Prostate gland (tissue), 2 donors: ENCODE data around the gene PDE4D. TPM values are rescaled to one million over a fixed set of nuclear protein-coding genes. Genes with fewer than 3 reads are reported as not detected.

Source experiments
- DNase-seq: peaks from one replicate; pipeline ENCODE4 v3.0.0-alpha.2; 2019; ENCODE audit warnings: low spot score
- H3K27ac ChIP-seq, 2 donors: fragments of 200-600 bp; sonication (generic); 2 replicates each; pipeline ENCODE4 v1.5.1; 2017 to 2019
- H3K27me3 ChIP-seq: fragments of 200-600 bp; sonication (generic); replicated peaks from 2 replicates; pipeline ENCODE4 v1.5.1; 2019; ENCODE audit not compliant: insufficient read depth
- H3K36me3 ChIP-seq, 2 donors: fragments of 200-600 bp; sonication (generic); 1 replicate in 1 of 2; 2 replicates in 1 of 2; pipeline versions ENCODE4 v1.5.1 to v1.8.1; 2017 to 2019
- H3K4me1 ChIP-seq: fragments of 200-600 bp; sonication (generic); replicated peaks from 2 replicates; pipeline ENCODE4 v1.5.1; 2019
- H3K4me3 ChIP-seq, 2 donors: fragments of 200-600 bp; sonication (generic); 2 replicates each; pipeline ENCODE4 v1.5.1; 2017 to 2019
- H3K9me3 ChIP-seq: fragments of 200-600 bp; sonication (generic); 2 replicates; pipeline ENCODE4 v1.5.1; 2017
- POLR2A ChIP-seq: fragments of 450-650 bp; IDR thresholded peaks from one replicate; pipeline ENCODE4 v1.6.1; 2016; ENCODE audit warnings: antibody characterized with exemption, mild to moderate bottlenecking
- POLR2AphosphoS5 ChIP-seq: sonication (generic); formaldehyde crosslinking; IDR thresholded peaks from one replicate; pipeline ENCODE4 v1.6.1; 2017; ENCODE audit warnings: antibody characterized with exemption
- WGBS: methylation state at CpG from one replicate; pipeline ENCODE4 v1.1.5; 2018; 5-methylcytosine and 5-hydroxymethylcytosine counted together
- intact Hi-C: fragments of 100-400 bp; cut with DNase I; formaldehyde crosslinking; loops from one replicate; pipeline ENCODE4 v1.14.2; 2022
- total RNA-seq, 2 donors: library from RNA; depleted of rRNA; stranded (reverse); fragments of >200 nt; gene quantifications; one replicate each; pipeline ENCODE4 v1.1.0, GENCODE V29; 2016
- TF ChIP-seq, protein P1 (sequence below), 4 experiments: fragments of 200-600 bp in 2 of 4; fragments of 450-650 bp in 2 of 4; sonication (generic) in 2 of 4; IDR thresholded peaks; 1 replicate in 3 of 4; 2 replicates in 1 of 4; pipeline ENCODE4 v1.5.1; 2016 to 2019; ENCODE audit warnings: antibody characterized with exemption in 4 of 4, mild to moderate bottlenecking in 2 of 4, moderate library complexity in 2 of 4

Gene PDE4D
- total RNA-seq, 2 donors from 2014 or later: 64.2 to 75.6 TPM

DNA sequence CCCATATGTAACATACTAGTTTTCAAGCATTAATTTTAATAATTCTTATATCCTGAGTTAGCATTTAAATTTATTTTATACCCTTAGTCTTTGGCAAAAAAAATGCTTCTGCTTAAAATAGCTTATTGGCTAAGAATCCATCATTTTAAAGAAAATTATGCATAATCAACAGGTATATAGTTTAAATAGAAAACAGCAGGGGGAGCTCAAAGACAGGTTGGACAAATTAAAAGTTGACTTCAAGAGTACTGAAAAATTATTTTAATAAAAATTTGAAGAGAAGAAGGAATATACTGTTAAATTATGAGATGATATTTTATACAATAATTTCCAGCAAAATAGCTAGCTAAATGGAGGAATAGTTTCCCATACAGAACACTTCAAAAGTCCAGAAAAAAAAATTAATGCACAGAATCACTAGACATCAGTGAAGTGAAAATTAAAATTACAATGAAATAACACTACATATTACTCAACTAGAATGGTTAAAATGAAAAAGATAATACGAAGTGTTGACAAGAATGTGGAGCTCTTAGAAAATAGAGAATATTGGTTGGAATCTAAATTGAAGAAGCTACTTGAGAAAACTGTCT lies 387.1 kb downstream of the PDE4D start:
- intact Hi-C loops: loop anchor here (10.0 kb wide), 1 partner anchor 288 kb away; no protein-coding TSS in a partner anchor
- no peaks in the 10 kb centered on the region for H3K4me1 ChIP-seq

GRCh38 chr5:59504043-59504442 lies 389.5 kb downstream of the PDE4D start:
- Histone ChIP-seq H3K9me3 (no peaks in the 10 kb centered on the region), H3K27ac (no peak overlapping the region), H3K4me3 (no peak overlapping the region), H3K4me1 (no peaks in the 10 kb centered on the region), H3K36me3 (no peaks in the 10 kb centered on the region), H3K27me3 (no peaks in the 10 kb centered on the region)
- no peak for DNase-seq
- TF ChIP-seq POLR2A: no peak
- TF ChIP-seq, protein P1, sequence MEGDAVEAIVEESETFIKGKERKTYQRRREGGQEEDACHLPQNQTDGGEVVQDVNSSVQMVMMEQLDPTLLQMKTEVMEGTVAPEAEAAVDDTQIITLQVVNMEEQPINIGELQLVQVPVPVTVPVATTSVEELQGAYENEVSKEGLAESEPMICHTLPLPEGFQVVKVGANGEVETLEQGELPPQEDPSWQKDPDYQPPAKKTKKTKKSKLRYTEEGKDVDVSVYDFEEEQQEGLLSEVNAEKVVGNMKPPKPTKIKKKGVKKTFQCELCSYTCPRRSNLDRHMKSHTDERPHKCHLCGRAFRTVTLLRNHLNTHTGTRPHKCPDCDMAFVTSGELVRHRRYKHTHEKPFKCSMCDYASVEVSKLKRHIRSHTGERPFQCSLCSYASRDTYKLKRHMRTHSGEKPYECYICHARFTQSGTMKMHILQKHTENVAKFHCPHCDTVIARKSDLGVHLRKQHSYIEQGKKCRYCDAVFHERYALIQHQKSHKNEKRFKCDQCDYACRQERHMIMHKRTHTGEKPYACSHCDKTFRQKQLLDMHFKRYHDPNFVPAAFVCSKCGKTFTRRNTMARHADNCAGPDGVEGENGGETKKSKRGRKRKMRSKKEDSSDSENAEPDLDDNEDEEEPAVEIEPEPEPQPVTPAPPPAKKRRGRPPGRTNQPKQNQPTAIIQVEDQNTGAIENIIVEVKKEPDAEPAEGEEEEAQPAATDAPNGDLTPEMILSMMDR (IDR thresholded peaks at IDR 0.05): no peak
- intact Hi-C loops: loop anchor here (5.0 to 10.0 kb wide), 2 partner anchors 163 to 291 kb away; no protein-coding TSS in a partner anchor

More for the DNA sequence above, 387.1 kb downstream of the PDE4D start:
- H3K4me3 ChIP-seq: no peak overlapping the region
- no peak for DNase-seq
- no peaks in the 10 kb centered on the region for H3K27me3 ChIP-seq
- H3K36me3 ChIP-seq: no peaks in the 10 kb centered on the region
- no peak overlapping the region for H3K27ac ChIP-seq
- TF ChIP-seq, protein P1 (IDR thresholded peaks at IDR 0.05): peak; percentile 29 to 59 (median 50)
- TF ChIP-seq POLR2A: no peak
- 77% methylated on average over 1 of the region's 1 CpG for WGBS
- no peaks in the 10 kb centered on the region for H3K9me3 ChIP-seq

GRCh38 chr5:59503220-59503619 lies 390.3 kb downstream of the PDE4D start:
- intact Hi-C loops: loop anchor here (5.0 to 10.0 kb wide), 2 partner anchors 164 to 292 kb away; no protein-coding TSS in a partner anchor
- DNase-seq: no peak
- no peaks in the 10 kb centered on the region for H3K4me1 ChIP-seq
- no peaks in the 10 kb centered on the region for H3K36me3 ChIP-seq
- H3K4me3 ChIP-seq: no peak overlapping the region
- no peak for TF ChIP-seq POLR2AphosphoS5
- no peak for TF ChIP-seq POLR2A
- TF ChIP-seq, protein P1 (IDR thresholded peaks at IDR 0.05): no peak
- 38% methylated on average over 1 of the region's 1 CpG for WGBS
- H3K27ac ChIP-seq: no peak overlapping the region
- no peaks in the 10 kb centered on the region for H3K9me3 ChIP-seq
- H3K27me3 ChIP-seq: no peaks in the 10 kb centered on the region

GRCh38 chr5:59501316-59501715 lies 392.2 kb downstream of the PDE4D start:
- intact Hi-C loops: loop anchor here (5.0 to 10.0 kb wide), 2 partner anchors 166 to 293 kb away; no protein-coding TSS in a partner anchor
- no peak for DNase-seq
- TF ChIP-seq POLR2AphosphoS5 (no peak), POLR2A (no peak)
- TF ChIP-seq, protein P1 (IDR thresholded peaks at IDR 0.05): no peak
- Histone ChIP-seq H3K4me3 (no peak overlapping the region), H3K36me3 (no peaks in the 10 kb centered on the region), H3K27me3 (no peaks in the 10 kb centered on the region), H3K9me3 (no peaks in the 10 kb centered on the region), H3K4me1 (no peaks in the 10 kb centered on the region), H3K27ac (no peak overlapping the region)
- WGBS: 68% methylated on average over 1 of the region's 1 CpG

GRCh38 chr5:59500014-59500413 lies 393.5 kb downstream of the PDE4D start:
- Histone ChIP-seq H3K27ac (no peak overlapping the region), H3K4me3 (no peak overlapping the region), H3K4me1 (no peaks in the 10 kb centered on the region), H3K9me3 (no peaks in the 10 kb centered on the region), H3K36me3 (no peaks in the 10 kb centered on the region), H3K27me3 (no peaks in the 10 kb centered on the region)
- no peak for TF ChIP-seq POLR2A
- TF ChIP-seq, protein P1 (IDR thresholded peaks at IDR 0.05): no peak
- no peak for TF ChIP-seq POLR2AphosphoS5
- DNase-seq: no peak
- intact Hi-C loops: loop anchor here (5.0 to 10.0 kb wide), 2 partner anchors 167 to 295 kb away; no protein-coding TSS in a partner anchor
- 71% methylated on average over 1 of the region's 1 CpG for WGBS
